LNCaP clone FGC (cell line): ENCODE results near the gene SMAGP.

ENCODE experiments used
- DNase-seq: peaks from one replicate; pipeline ENCODE4 v3.0.0-alpha.2; 2011; ENCODE audit warnings: low read depth
- H3K4me3 ChIP-seq: 2 replicates; pipeline ENCODE4 v1.5.1; 2011; ENCODE audit warnings: mild to moderate bottlenecking, low read depth, low read length, control low read depth
- CTCF ChIP-seq: IDR thresholded peaks from 2 replicates; pipeline ENCODE4 v1.5.1; 2012; ENCODE audit warnings: mild to moderate bottlenecking; ENCODE audit not compliant: control insufficient read depth, insufficient read depth; ENCODE audit errors: extremely low read depth

The SMAGP gene

GRCh38 chr12:51200156-51200555 is 70.1 kb downstream of the SMAGP start:
- no peak overlapping the region for H3K4me3 ChIP-seq
- DNase-seq: no peak
- no peak for TF ChIP-seq CTCF

- H3K4me3 ChIP-seq: no peak overlapping the region
- no peak for TF ChIP-seq CTCF
- DNase-seq: no peak
These were observed 70.8 kb downstream of the SMAGP start for GRCh38 chr12:51199366-51199945.

- H3K4me3 ChIP-seq: no peak overlapping the region
- no peak for DNase-seq
- no peak for TF ChIP-seq CTCF
These were observed 71.4 kb downstream of the SMAGP start for GRCh38 chr12:51198568-51199365.

- no peak overlapping the region for H3K4me3 ChIP-seq
- DNase-seq: no peak
- no peak for TF ChIP-seq CTCF
These were observed 72.3 kb downstream of the SMAGP start for GRCh38 chr12:51197736-51198567.

GRCh38 chr12:51196547-51196946 is 73.7 kb downstream of the SMAGP start:
- TF ChIP-seq CTCF: no peak
- no peak for DNase-seq
- no peak overlapping the region for H3K4me3 ChIP-seq

GRCh38 chr12:51195841-51196240 is 74.4 kb downstream of the SMAGP start:
- no peak for DNase-seq
- no peak overlapping the region for H3K4me3 ChIP-seq
- TF ChIP-seq CTCF: no peak
